Ureter (tissue), 1 donor: Measurements from ENCODE around the gene SHMT1. TPM values are rescaled to one million over a fixed set of nuclear protein-coding genes. Genes with fewer than 3 reads are reported as not detected.
"Not testable (repeated sequence)": the region's sequence is repeated elsewhere in the genome, so short reads cannot be mapped to it uniquely, and the experiment has no call there.

Source experiments
- DNase-seq: peaks from one replicate; pipeline ENCODE4 v3.0.0-alpha.2; 2020; ENCODE audit warnings: low spot score
- total RNA-seq: library from RNA; stranded (reverse); gene quantifications from one replicate; pipeline ENCODE4 v1.2.4, GENCODE V29; 2023
- donor health status: DM: yes; HTN: yes; CAD: no.

Gene SHMT1
- total RNA-seq, 1 donor from 2014 or later, result 31.2 TPM

- no peak for DNase-seq
Measured at GRCh38 chr17:18326572-18326971, 36.8 kb downstream of the SHMT1 start.

- DNase-seq, result no peak
Measured at GRCh38 chr17:18326039-18326438, 37.3 kb downstream of the SHMT1 start.

GRCh38 chr17:18324140-18325050 lies 39.0 kb downstream of the SHMT1 start:
- no peak for DNase-seq

GRCh38 chr17:18323507-18324139 lies 39.7 kb downstream of the SHMT1 start:
- DNase-seq, result no peak

- no peak for DNase-seq
Measured at GRCh38 chr17:18323007-18323406, 40.3 kb downstream of the SHMT1 start.

GRCh38 chr17:18322522-18322921 lies 40.8 kb downstream of the SHMT1 start:
- DNase-seq, result no peak

- no peak for DNase-seq
Measured at GRCh38 chr17:18321309-18321708, 42.0 kb downstream of the SHMT1 start.

GRCh38 chr17:18320301-18320700 lies 43.0 kb downstream of the SHMT1 start:
- no peak for DNase-seq

GRCh38 chr17:18319604-18320256 lies 43.6 kb downstream of the SHMT1 start:
- no peak for DNase-seq

- DNase-seq, result no peak
Measured at GRCh38 chr17:18318771-18319450, 44.4 kb downstream of the SHMT1 start.

GRCh38 chr17:18318117-18318516 lies 45.2 kb downstream of the SHMT1 start:
- no peak for DNase-seq

- DNase-seq, result no peak
Measured at GRCh38 chr17:18315961-18316360, 47.4 kb downstream of the SHMT1 start.

- DNase-seq, result no peak
Measured at GRCh38 chr17:18315562-18315922, 47.8 kb downstream of the SHMT1 start.

- DNase-seq, result peak; percentile 99
Measured at GRCh38 chr17:18314731-18315561, 48.4 kb downstream of the SHMT1 start, which contains the start of the genes SMCR8 and TOP3A. TSS of gene SMCR8 (plus strand) at chr17:18315293. CDS start at chr17:18315790, 497 bp downstream. TSS of gene TOP3A (minus strand) at chr17:18314994. CDS start at chr17:18314778, 216 bp downstream.

- no peak for DNase-seq
Measured at GRCh38 chr17:18314059-18314730, 49.2 kb downstream of the SHMT1 start.

GRCh38 chr17:18309202-18309601 lies 54.1 kb downstream of the SHMT1 start:
- no peak for DNase-seq

GRCh38 chr17:18303206-18303605 lies 60.1 kb downstream of the SHMT1 start:
- not testable (repeated sequence) for DNase-seq

- no peak for DNase-seq
Measured at GRCh38 chr17:18300725-18301480, 62.4 kb downstream of the SHMT1 start.

- DNase-seq, result not testable (repeated sequence)
Measured at GRCh38 chr17:18298061-18298460, 65.3 kb downstream of the SHMT1 start.
